Measurements from ENCODE around the gene DCHS2.

DCHS2 gene

DNA sequence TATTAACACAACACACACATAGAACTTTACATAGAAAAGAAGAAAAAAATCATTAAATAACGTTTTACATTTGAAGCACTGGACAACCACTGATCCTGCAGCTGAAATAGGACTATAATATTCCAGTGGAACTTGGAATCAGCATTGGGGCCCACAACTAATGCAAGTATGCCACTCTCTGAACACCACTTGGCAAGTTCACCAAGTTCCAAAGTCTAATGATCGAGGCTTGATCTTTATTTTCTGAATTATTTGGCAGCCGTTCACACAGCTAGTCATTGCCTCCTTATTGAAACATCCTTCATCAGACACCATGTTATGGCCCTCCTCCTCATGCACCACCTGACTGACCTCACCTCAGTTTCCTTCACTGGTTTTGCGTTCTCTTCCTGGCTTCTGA, 107.6 kb downstream of the DCHS2 start:
- DNase-seq (ENCODE audit: low read depth) = no peak

DNA sequence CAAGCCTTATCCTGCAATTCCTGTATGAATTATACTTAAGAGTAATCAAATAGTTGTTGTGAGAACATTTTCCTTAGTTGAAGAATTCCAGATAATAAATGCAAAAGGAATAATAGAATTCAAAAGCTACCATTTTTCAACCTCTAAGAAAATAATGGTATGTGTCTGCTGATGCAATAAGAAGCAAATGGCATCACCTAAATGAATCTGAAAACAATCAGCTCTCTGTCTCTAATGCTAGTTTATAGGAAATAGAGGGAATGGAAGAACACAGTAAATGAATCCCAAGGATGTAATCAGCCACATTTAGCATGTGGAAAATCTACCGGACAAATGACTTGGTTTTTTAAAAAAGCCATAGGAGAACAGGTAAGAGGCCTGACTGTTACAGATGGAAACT, 115.1 kb downstream of the DCHS2 start:
- no peak for DNase-seq (ENCODE audit: low read depth)

DNA sequence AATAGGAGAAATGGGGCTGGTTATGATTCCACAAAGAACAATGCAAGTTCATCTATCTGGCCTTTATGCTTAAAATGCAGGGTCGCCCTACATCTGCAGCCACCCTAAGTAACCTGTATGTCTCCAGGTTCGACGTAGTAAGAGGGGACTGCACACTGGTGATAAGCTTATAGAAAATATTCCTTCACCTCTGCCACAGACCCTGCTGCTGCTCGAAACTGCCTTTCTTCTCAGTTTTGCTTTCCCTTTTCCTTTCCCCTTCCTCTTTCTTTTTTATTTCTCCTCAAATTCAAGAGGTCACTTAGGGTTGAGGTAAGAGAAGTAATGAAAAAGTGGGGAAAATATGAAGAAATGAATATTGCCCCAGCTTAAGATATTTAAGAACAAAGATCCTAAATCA, 123.5 kb downstream of the DCHS2 start:
- DNase-seq (ENCODE audit: low read depth) = no peak

DNA sequence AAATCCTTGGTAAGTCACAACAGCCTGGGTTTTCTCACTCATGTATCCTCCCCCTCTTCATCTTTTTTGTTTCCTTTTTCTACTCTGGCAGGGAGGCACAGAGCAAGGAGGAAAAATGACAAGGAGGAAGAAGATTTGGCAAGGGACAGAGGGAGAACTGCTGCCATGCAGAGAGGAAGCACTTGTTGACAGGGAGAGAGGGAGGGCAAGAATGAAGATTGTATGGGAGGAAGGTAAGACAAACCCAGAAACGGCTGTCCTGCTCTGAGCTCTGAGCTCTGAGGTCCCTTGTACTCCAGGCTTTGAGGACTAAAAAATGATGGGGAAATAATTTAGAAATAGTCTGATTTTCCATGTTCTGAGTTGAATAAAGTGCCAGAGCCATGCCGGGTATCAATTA, 123.9 kb downstream of the DCHS2 start:
- DNase-seq (ENCODE audit: low read depth) = no peak

DNA sequence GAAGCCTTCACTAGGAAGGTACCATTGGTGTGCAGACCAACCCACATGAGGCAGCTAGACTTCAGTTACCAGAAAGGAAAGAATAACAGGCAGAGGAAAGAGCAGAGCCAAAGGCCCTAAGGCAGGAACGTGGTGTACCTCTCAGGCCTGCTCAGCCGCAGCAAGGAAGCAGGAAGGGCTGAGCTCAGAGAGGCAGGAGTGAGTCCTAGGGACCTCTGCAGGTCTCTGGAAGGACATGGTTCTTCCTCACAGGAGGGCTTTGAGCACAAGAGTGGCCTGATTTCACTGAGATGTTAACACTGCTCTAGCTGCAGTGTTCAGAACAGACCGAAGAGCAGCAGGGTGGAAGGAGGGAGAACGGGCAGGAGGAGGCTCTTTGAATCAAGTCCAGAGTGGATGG, 124.6 kb downstream of the DCHS2 start:
- no peak for DNase-seq (ENCODE audit: low read depth)

DNA sequence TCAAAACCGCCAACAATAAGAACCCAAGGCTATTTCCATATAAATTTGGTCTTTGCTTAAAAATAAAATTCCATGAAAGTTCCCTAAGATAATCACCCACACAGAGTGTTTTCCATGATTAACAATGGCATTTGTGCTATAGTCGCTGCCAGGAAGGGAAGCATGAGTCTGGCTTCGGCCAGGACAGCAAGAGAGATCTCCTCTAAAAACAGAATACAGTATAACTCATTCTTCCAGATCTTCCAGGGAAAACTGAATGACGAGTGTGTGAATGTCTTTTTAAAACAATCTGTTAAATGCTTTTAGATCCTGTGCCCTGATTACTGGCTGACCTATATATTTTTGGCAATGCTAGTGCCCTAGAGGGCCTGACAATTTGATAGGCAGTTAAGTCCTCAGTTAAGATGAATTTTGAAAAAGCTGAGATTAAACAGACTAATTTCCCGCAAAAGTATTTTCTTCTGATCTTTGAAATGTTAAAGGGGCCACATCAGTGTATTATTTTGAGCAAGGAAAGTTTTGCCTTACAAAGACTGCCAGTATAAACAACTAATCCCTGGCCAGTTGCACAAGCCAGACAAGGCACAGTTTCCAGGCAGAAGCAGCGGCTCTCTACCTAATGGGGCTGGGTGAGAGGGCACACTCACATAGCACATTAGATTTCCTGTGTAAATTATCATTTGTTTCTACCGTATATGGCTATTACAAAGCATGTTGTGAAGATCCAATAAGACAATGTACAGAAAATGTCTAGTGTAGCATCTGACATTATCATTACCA, 127.3 kb downstream of the DCHS2 start:
- no peak for DNase-seq (ENCODE audit: low read depth)

DNA sequence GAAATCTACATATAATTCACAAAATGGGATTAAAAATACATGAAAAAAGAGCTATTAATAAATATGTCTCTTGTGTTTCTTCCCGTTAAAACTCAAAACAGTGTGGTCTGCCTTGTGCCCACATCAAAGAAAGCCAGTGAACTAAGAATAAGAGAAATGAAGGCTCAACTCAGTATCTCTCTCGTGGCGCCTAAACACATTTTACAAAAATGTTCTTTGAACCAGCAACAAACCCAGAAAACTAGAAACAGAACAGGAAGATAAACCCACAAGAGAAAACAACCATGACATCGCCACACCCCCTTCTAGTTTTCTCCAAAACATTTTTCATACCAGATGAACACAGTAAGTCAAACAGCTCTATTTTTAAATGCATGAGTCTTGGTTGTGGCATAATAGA, 130.1 kb downstream of the DCHS2 start:
- DNase-seq (ENCODE audit: low read depth) = no peak

DNA sequence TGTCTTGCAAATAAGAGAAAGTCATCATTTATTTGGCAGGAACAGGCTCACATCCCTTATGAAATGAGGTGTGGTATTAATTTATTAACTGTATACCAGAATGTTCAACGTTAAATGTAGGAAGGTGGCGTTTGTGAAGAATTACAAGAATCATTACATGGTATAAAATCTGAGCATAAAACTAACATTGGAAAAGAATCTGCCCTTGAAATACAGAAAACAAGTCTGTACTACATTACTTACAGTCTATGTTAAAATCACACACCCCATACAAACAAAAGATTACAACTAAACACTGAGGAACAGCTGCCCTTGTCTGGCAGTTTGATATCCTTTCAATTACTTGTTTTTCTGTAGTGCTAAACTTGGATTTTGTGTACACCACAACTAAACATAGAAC, 131.1 kb downstream of the DCHS2 start:
- DNase-seq (ENCODE audit: low read depth) = no peak

DNA sequence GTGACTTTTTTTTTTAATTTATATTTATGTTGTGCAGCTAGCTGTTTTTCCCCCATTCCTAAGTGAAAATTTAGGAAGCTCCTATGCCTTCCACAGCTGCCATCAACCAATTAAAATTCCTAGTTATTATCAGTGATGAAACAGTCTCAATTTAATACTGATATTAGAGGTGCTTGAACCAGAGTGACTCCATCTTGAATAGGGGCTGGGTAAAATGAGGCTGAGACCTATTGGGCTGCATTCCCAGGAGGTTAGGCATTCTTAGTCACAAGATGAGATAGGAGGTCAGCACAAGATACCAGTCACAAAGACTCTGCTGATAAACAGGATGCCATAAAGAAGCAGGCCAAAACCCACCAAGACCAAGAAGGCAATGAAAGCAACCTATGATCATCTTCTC, 136.7 kb downstream of the DCHS2 start:
- DNase-seq (ENCODE audit: low read depth) = no peak

DNA sequence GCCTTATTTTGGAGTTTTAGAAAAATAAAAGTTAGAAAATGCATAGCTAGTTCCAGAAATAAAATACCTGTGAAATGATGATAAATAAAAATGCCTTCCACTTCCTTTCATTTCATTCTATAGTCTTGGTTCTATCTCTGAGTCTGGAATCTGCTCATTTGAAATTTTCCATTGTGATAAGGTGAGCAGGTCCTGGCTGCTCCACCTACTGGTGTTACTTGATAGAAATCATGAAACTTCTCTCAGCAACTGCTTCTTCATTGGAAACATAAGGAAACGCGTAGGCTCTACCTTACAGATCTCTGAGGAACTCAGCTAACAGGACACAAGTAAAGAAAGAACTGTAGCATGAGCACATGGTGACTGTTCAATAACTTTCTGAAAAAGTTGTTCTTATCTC, 141.8 kb downstream of the DCHS2 start:
- DNase-seq (ENCODE audit: low read depth) = no peak

DNA sequence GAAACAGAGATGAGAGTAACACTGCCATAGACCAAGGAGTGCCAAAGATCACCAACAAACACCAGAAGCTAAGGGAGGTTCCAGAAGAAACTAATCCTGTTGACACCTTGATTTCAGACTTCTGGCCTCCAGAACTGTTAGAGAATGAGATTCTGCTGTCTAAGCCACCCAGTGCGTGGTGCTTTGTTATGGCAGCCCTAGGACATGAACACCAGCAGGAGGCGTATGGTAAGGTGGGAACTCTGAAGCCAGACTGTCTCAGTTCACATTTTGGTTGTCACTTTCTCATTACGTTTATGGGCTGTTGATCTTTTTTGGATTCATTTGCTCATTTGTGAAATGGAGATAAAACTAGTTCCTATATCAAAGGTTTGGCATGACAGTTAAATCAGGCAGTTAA, 142.9 kb downstream of the DCHS2 start:
- DNase-seq (ENCODE audit: low read depth) = no peak

DNA sequence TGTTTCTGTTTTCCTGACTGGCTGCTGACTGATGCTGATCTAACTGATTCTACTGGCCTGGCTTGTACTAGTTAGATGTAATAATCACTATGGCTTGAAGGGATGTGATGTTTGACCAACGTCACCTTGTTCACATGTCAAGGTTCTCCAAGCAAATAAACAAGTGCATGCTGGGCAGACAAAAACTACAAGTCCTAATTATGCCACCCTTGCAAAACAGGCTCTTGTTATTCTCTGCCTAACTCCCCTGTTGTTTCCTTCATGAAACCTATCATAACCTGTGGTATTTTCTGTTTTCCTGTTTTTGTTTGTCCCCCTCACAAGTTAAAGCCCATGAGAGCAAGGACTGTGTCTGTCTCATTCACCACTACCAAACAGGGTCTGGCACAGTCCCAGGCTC, 146.2 kb downstream of the DCHS2 start:
- DNase-seq (ENCODE audit: low read depth) = no peak

DNA sequence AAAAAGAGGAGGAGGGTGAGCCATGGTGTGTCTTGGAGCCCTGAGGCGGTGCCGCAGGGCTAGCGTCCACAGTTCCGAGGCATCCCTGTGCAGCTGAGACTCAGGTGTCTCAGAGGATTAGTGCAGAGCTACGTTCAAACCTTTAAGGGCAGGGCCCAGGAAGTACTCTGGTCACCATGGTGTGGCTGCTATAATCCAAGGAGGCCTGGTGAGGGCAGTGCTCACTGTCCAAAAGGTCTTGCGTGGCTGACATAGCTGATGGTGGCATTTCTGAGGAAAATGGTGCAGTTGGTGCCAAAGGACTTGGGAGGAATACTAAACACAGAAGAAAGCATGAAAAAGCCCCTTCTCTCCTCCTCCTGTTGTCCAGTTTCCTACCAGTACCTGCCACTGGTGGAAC, 146.9 kb downstream of the DCHS2 start:
- DNase-seq (ENCODE audit: low read depth) = no peak

DNA sequence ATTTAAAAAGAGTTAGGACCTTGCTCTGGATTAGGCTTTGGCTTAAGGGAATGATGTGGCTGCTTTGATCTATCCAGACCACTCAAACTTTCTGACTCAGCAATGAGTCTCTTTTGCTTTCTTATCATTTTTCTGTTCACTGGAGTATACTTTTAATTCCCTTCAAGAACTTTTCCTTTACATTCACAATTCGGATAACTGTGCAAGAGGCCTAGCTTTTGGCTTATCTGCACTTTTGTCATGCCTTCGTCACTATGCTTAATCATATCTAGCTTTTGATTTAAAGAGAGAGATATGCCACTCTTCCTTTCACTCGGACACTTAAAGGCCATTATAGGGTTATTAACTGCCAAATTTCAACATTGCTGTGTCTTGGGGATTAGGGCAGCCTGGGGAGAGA, 147.9 kb downstream of the DCHS2 start:
- no peak for DNase-seq (ENCODE audit: low read depth)

DNA sequence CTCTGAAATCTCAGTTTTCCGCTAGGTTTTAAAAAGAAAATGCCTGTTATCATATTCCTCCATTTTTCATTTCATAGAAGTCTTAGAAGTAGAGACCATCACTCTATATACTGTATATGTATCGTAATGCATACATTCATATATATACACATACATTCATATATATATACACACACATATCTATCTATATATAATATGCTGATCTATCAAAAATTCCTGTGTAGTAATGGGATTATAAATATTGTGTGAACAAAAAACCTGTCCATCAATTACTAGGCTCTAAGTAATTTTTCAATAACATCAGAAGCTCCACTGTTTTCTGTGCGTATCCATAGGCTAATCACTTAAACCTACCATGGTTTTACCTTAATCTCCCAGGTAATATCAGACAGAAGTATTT, 150.2 kb downstream of the DCHS2 start:
- DNase-seq (ENCODE audit: low read depth) = no peak

DNA sequence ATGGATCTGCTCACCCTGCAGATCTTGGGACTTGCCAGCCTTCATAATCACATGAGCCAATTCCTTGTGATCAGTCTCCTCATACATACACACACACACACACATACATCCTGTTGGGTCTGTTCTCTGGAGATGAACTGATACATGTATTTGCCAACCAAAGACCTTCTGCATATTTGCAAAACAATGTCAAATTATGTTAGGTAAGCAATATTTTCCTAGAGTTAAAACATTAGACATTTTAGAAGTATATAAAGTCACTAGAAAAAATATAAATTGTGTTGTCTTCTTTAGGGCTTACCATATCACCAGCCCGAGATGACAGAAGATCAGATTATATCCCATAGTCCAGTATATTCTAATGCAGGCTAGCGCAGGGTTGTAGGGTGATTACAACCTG, 156.0 kb downstream of the DCHS2 start:
- no peak for DNase-seq (ENCODE audit: low read depth)

DNA sequence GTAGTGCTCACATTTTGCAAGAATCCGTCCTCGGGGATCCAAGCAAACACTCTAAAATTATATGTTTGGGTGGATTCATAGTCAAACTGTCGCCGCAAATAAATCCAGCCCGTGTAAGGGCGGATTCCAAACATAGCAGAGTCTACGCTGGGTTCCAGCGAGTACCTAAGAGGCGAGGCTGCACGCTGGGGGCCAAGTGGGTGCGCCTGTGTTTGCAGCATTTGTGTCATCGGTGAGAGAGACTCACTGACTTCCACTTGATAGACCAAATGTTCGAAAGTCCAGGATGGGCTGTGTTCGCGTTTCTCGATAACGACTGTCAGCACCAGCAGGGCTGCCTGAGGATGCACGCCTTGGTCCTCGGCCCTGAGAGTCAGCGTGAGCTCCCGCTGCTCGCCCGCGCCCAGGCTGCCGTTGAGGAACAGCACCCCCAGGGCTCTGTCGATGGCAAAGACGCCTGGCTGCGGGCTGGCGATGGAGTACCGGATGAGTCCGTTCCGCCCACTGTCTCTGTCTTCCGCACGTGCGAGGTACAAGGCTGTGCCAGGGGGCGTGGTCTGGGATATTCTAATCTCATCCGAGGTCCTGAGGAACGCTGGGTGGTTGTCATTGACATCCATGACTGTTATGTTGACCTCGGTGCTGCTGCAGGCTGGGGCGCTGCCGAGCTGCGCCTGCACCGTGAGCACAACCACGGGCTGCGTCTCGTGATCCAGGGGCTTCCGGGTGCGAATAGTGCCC, 158.7 kb downstream of the DCHS2 start:
- no peak for DNase-seq (ENCODE audit: low read depth)

DNA sequence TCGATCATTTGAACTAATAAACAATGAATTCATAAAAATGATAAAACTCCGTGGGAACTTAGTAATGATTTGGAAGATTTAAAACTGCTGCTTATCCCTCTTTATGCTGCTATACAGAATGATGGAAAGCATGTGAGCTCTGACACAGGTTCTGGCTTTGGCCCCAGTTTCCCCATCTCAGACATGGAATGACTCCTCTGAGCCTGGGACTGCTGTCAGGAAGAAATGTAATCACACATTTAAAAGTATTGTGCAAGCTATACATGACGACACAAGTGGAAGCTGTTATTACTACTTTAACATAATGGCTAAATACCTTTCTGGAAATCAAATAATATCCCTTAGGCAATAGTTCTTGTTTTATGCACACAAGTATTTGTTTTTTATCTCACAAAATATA, 161.7 kb downstream of the DCHS2 start:
- DNase-seq (ENCODE audit: low read depth) = no peak

DNA sequence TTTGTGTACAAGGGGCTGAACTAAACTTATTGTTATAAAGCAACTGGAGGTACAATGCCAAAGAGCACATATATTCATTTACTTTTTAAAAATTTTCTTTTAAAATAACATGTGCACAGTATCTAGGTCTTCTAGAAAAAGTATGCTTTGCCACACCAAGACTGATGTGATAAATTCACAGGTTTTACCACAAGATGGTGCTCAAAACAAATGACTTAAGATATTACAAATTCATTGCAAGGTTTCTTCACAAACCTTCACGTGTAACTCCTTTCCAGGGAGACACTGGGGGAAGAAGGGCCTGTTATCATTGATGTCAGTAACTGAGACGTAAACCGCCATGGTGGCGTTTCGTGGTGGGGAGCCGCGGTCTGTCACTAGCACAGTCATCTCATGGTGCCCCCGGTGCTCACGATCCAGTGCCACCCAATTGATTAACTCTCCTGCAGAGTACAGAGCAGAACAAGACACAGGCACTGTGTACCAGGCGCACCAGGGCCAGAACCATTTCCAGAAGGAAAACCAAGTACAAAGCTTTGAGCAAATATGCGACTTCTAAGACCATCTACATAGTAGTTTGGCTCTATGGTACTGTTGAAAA, 162.2 kb downstream of the DCHS2 start:
- no peak for DNase-seq (ENCODE audit: low read depth)

DNA sequence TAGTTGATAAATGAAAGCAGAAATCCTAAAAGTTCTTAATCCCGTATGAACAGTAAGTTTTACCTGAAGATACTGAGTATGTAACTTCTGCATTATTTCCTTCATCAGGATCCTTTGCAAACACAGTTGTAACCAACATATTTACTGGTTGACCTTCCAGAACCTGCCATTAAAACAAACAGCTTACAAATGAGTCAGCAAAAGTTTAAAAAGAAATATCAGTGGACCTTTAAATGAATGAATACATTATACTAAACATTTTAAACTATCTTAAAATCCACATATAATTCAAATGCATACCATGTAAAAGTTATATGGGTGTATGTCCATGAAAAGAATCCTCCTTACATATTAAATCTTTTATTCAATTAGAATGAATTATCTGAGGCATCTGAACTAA, 163.6 kb downstream of the DCHS2 start:
- DNase-seq (ENCODE audit: low read depth) = no peak

DNA sequence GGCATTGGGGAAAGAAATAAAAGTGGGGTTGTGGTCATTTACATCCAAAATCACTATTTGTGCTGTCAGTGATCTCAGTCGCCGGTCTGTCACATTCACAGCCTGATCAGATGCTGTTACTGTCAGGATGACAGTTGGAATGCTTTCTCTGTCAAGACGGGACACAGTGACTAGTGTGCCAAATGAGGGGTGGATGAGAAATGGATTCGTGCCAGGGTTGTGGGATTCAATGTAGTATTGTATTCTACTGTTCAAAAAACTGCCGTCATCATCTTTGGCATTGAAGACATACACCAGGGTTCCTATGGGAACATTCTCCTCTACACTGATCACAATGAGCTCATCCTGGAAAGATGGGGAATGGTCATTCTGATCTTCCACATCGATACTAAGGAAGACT, 171.1 kb downstream of the DCHS2 start:
- DNase-seq (ENCODE audit: low read depth) = no peak

DNA sequence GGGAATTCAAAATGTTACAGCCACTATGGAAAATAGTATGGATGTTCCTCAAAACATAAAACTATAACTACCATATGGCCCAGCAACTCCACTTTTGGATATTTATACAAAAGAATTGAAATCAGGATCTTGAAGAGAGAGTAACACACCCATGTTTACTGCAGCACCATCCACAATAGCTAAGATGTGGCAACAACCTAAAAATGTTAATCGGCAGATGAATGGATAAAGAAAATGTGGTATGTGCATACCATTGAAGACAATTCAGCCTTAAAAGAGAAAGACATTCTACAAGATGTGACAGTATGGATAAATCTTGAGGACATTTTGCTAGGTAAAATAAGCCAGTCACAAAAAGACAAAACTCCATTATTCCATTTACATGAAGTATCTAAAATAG, 171.9 kb downstream of the DCHS2 start:
- no peak for DNase-seq (ENCODE audit: low read depth)

DNA sequence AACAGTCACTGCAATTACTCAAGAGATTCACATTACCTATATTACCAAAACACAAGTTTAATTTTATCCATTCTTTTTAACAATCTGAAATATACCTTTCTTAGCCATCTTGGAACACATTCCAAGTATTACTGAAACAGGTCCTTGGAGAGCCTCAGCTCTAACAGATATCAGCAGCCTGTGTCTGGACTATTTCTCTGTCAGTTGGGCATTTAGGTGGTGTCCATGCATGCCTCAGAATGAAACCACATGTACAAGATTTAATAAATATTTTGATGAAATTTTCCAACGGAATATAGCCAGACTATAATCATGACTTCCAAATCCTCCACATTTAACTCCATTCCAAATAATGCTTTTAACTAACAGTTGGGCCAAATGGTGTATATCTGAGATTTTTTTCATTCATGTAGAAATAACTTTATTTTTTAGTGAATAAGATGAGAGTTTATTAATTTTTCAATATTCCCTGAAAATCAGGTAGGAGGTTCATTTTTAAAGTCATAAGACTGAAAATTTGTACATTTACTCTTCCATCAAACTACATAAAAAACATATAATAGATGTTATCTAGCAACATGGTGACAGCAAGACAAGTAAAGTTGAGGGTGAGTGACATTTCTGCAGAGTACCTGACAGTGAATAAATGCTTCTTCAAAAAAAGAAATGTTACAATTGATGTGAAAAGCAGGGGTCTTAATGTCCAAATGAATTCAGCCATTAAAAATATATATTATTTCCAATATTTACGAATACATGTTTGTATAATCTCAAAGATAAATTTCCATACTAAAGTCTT, 174.2 kb downstream of the DCHS2 start:
- DNase-seq (ENCODE audit: low read depth) = no peak
